ENCODE measurements around the gene GPR132.
A peak's percentile ranks its signal among the peaks of the same experiment; 100 is the strongest.
"Not testable (repeated sequence)": the region's sequence is repeated elsewhere in the genome, so short reads cannot be mapped to it uniquely, and the experiment has no call there.

GPR132 gene, protein sequence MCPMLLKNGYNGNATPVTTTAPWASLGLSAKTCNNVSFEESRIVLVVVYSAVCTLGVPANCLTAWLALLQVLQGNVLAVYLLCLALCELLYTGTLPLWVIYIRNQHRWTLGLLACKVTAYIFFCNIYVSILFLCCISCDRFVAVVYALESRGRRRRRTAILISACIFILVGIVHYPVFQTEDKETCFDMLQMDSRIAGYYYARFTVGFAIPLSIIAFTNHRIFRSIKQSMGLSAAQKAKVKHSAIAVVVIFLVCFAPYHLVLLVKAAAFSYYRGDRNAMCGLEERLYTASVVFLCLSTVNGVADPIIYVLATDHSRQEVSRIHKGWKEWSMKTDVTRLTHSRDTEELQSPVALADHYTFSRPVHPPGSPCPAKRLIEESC

DNA sequence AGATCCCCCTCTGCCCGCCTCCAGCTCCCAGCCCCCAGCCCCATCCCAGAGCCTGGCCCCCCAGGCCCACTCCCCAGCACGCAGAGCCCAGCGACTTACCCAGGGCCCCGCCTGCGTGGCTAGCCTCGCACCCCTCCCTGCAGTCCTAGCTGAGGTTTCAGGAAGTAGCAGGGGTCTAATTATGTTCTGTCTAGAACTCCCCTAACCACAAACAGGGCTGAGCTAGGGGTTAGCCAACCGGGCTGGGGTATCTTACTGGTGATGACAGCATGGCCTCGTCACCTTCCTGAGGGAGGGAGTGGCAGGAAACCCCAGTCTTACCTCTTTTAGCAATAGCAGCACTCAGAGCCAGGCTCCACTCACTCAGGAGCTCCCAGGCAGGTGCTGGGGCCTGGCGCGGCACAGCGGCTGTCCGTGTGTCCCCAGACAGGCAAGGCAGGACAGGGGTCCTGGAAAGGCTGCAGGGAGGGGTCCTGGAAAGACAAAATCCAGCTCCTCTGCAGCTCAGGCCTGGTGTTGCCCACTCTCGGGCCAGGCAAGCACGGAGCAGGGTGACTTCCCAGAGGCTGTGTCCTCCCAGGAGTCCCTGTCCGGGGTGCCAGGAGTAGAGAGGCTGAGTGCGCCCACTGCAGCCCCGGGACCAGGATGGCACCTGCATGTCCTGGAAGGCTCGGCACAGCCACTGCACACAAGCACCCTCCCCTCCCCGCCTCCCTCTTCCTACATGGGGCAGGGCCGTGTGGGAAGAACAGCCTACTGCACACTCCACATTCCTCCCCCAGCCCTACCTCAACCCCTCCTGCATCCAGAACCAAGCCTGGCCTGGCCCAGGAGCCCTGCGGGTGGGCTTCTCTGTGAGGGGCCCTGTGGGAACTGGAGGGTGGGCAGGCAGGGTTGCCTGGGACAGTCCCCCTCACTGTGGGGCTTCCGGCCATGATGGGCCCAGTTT, at the start of gene GPR132:
TSS of gene GPR132 (minus strand) at position 151 of the 949 bp plus-strand sequence. CDS start 10,010 bp downstream, outside the sequence.
- DNase-seq = peak in 5 of 56 donors; percentile 8 to 45 (median 28)

DNA sequence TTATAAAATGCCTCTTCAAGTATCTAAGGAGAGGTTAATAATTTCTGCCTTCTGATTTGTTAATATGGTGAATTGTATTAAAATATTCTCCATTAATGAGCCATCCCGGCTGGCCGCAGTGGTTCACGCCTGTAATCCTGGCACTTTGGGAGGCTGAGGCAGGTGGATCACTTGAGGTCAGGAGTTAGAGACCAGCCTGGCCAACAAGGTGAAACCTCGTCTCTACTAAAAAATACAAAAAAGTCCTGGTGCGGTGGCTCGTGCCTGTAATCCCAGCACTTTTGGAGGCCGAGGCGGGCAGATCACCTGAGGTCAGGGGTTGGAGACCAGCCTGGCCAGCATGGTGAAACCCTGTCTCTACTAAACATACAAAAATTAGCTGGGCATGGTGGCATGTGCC, 44.0 kb upstream of the GPR132 start:
- not testable (repeated sequence) for DNase-seq

DNA sequence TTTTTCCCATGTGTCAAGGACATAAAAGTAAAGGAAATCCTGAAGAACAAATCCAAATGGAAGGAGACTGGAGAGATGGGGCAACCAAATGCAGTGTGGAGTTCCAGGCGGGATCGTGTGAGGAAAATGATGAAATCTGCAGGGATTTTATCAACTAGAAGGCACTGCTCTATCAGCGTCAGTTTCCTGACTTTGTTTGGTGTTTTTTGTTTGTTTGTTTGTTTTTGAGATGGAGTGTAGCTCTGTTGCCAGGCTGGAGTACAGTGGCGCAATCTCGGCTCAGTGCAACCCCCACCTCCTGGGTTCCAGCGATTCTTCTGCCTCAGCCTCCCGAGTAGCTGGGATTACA, 43.3 kb upstream of the GPR132 start:
- no peak for DNase-seq

DNA sequence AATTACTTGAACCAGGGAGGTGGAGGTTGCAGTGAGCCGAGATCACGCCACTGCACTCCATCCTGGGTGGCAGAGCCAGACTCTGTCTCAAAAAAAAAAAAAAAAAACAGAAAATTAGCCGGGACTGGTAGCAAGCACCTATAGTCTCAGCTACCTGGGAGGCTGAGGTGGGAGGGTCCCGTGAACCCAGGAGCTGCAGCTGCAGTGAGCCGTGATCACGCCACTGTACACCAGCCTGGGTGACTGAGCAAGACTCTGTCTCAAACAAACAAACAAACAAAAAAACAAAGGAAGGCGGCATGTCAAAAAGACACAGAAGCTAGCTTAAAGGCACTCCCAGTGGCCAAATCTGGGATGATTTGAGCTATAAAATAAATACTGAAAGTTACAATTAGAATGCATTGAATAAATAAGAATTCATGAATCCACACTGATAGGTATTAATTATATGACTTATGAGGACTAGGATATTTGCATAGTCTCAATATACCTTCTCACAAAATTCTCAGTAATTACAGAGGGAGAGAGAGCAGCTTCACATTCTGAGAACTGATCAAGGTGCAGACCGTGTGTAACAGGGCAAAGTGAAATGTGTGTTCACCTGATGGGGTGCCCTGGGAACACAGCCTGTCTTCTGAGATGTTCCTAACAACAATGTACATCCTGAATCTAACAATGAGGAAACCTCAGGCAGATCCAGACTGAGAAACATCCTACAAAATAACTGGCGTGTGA, 42.7 kb upstream of the GPR132 start:
- no peak for DNase-seq

DNA sequence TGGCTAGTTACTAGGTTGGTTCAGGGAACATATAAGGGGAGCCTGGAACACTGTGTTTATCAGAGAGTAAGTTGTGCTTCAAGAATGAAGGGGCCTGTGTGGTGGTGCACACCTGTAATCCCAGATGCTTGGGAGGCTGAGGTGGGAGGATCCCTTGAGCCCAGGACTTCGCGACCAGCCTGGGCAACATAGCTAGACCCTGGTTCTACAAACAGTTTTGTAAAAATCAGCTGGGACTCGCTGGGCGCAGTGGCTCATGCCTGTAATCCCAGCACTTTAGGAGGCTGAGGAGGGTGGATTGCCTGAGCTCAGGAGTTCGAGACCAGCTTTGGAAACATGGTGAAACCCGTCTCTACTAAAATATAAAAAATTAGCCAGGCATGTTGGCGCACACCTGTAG, 42.1 kb upstream of the GPR132 start:
- DNase-seq = no peak

DNA sequence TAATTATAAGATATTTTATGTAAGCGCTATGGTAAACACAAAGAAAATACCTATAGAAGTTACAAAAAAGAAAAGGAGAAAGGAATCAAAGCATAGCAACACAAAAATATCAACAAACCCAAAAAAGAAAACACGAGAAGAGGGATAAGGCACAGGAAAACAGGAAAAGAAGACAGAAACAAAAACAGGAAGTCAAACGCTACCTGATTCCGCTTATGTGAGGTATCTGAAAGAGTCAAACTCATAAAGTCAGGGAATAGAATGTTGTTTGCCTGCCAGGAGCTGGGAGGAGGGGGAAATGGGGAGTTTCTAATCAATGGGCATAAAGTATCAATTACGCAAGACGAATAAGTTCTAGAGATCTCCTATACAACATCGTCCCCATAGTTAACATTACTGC, 39.9 kb upstream of the GPR132 start:
- no peak for DNase-seq

DNA sequence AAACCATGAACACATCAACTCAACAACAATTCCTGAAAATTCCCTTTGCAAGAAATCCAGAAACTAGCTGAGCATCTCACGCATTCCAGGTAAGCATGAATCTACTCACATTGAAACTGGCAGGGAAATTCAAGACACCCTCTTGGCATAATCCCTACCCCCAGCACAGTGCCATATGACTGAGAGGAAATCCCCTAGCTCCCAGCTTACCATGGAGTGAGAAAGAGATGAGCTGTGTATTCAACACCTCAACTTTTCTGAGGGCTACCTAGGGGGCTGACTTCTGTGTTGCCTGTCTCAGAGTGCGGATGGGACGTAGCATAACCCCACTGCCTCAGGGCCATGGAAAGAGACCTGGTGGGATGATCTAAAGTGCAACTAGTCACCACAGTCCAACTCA, 37.7 kb upstream of the GPR132 start:
- no peak for DNase-seq

DNA sequence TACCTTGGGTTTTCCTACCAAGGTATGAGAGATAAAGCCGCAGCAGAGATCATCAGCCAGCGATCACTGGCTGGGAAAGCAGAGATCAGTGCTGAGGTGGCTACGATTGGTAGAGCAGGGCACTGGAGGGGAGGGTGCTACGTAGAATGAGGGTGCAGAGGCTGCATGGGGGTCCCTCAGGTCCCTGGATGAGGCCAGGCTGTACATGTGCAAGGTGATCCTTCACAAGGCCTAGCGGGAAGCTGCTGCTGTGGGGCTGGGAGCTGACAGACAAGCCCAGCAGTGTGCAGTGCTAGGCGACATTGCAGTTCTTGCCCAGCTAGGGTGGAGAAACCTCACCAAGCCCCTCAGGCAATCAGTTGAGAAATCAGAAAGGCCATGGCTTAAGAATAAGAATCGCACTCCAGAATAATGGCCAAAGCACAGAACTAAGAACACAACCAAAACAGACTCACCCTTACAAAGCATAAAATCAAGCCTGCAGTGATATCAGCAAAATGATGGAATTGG, 37.2 kb upstream of the GPR132 start:
- DNase-seq = no peak

DNA sequence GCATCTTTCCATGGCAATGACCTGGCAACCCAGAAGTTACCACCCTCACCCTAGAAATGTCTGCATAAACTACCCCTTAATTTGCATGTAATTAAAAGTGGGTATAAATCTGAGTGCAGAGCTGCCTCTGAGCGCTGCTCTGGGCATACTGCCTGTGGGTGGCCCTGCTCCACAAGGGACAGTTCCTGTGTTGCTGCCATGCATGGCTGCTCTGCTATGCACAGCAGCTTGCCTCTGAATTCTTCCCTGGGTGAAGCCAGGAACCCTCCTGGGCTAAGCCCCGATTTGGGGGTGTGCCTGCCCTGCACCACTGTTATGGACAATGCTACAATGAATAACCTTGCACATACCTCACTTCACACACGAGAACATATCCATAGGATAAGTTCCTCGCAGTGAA, 35.7 kb upstream of the GPR132 start:
- no peak for DNase-seq

DNA sequence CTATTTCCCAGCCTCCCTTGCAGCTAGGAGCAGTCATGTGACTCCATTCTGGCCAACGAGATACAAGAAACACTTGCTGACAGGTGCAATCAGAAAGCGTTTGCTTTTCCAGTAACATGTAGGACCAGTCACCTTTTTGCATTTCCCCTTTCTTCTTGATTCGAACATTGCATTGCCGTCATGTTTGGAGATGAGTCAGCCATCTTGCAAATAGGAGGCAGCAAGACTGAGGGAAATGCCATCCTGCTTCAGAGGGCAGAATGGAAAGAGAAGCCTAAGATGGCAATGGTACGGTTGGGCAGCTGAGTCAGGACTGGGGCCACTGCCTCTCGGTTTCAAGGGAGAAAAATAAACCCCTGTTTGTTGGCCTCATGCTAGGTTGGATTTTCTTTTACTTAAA, 34.5 kb upstream of the GPR132 start:
- no peak for DNase-seq

DNA sequence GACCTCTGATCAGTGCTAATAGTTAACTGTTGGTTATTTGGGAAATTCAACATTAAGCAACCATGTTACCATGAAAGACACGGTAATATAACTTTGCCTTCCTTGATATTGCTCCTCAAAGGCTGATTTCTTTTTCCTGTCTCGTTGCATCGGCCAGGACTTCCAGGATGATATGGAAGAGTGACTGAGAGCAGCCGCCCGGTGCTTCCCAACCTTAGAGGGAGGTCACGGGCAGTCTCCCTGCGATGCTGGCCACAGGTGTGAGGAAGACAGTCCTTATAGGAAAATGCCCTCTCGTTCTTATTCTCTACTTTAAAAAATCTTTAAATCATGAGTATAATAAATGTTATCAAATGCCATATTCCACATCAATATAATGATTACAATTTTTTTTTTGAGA, 33.1 kb upstream of the GPR132 start:
- no peak for DNase-seq

DNA sequence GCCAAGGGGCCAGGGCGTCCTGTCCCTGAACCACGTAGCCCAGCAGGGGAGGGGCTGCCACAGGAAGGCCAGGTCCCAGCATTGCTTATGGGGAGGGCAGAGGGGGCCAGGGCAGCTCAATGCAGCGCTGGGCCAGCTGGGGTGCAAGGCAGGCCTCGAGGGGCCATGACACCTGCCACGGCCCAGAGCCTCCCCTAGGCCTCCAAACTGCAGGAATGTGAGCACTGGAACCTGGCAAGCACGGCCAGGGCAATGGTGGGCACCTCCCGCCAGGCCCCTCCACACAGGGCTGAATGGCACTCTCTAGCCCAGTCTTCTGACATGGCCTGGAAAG, 32.5 kb upstream of the GPR132 start:
- no peak for DNase-seq

DNA sequence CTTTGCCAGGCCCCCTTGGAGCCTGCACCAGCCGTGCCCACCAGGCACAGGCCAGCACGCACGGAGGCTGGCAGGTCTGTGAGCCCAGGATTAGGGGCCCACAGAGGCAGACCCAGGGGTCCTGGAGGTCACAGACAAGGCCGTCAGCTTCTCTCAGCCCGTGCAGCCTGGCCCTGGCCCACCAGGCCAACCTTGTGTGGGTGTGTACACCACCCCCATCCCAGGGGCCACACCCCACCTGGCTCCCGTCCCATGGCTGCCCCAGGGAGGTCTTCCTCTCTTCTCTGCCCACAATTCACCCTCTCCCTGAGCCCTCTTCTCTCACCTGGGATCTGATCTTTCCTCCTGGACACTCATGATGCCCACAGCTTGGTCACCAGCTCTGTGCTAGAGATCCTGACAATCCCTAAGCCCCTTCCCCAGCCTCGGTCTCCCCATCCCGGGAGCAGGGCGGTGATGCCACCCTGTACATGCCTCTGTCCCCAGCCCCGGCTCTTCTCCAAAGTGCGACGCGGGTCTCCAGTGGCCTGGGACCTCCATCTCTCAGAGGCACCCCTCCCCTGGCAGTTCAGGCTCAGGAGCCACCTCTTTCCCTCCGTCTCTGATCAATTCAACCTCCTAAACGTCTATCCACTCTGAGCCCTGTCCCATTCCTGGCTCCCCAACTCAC, 31.1 kb upstream of the GPR132 start:
- no peak for DNase-seq

DNA sequence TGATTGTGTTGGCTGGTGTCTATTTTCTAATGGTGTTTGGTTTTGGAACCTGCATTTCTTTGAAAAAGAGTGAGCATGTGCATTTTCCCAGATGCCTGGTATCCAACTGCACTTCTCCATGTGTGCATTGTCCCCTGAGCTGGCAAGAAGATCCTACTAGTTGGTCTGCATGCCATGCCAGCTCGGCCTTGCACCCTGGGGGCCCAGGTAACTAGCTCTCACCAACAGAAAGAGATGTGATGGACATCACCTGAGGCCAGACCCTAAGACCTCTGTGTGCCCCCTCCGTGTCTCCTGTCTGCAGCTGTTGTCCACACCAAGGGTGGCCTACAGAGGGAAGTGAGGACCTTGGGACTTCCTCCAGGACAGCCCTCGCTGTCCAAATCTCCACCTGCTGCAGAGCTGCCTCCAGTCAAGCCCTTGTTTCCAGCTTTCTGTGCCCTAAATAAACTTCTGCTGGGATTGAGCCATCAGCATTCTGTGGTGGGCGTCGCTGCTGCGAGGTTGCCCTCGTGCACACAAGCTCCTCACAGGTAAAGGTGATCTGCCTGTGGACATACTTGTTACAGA, 30.1 kb upstream of the GPR132 start:
- DNase-seq = no peak

DNA sequence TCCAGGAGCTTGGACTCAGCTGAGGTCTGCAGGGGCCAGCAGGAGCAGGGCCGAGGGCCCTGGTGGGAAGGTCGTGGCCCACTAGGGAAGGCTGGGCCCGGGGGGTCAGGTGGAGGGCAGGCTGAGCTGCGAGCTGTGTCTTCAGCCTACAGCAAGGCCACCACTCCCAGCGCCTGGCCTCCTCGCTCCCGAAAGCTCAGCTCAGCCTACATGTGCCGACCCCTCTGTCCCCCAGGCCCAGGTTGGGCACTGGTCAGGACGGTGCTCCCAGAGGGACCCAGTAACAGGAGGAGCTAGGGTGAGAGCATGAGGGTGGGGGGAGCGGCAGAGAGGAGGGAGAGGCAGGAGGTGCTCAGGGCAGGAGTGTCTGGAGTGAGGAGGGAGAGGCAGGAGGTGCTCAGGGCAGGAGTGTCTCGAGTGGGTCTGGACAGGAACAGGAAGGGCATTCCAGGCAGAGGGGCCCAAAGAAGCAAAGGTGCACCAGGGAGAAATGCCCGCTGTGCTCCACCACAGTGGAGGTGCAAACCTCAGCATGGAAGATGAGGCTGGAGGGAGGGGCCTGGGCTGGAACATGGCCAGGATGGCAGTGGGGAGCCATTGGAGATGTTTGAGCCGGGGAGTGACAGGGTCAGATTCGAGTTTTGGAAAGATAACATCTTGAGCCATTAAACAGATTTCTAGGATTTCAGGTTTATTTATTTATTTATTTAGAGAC, 29.1 kb upstream of the GPR132 start:
- no peak for DNase-seq

DNA sequence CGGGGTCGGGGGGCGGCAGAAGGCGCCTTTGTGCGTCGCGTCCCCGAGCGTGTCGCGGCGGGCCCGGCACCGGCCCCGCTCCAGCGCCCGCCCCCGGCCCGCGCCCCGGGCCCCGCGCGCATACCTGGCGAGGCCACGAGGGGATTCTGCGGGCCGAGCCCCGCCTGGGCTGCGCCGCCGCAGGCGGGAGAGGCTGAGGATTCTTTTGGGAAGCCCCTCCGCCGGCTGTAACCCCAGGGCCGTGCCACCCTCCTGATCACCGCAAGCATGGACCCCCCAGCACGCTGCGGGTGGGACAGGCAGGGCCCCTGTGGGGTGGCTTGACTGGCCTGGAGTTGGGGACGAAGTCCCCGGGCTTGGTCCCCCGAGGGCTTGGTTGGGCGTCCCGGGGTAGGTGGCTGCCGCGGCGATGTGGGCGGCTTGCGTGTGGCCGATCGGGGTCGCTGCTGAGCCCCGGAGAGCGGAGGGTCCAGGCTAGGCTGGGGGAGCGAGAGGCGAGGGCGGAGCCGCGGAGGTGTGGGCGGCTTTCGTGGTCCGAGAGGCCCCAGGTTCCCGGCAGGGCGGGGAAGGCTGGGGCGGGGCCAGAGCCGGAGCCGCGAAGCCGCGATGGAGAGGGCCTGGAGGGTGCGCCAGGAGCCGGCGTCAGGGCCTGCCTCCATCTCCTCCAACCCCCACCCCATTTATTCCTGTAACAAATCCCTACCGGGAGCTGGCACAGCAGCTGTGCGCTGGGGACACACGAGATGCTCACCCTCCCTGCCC, 28.4 kb upstream of the GPR132 start:
- DNase-seq = peak in 4 of 56 donors; percentile 32 to 44 (median 36)

DNA sequence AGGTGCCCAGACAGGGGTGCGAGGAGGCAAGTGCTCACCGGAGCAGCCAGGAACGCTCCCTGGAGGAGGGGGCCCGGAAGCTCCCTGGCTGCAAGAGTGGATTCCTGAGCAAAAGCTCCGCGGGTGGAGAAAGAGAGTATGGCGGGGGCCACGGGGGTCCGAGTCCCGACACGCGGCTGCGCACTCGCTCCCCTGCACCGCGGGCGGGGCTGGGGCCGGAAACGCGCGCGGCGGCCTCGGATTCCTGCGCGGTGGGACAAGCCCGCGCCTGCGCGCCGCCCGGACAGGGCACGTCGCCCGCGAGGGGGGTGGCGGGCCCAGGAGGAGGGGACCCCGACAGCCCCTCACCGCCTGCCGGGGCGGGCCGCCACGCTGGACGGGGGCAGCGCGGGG, 27.8 kb upstream of the GPR132 start:
- DNase-seq = peak in 3 of 56 donors; percentile 22 to 59 (median 40)

DNA sequence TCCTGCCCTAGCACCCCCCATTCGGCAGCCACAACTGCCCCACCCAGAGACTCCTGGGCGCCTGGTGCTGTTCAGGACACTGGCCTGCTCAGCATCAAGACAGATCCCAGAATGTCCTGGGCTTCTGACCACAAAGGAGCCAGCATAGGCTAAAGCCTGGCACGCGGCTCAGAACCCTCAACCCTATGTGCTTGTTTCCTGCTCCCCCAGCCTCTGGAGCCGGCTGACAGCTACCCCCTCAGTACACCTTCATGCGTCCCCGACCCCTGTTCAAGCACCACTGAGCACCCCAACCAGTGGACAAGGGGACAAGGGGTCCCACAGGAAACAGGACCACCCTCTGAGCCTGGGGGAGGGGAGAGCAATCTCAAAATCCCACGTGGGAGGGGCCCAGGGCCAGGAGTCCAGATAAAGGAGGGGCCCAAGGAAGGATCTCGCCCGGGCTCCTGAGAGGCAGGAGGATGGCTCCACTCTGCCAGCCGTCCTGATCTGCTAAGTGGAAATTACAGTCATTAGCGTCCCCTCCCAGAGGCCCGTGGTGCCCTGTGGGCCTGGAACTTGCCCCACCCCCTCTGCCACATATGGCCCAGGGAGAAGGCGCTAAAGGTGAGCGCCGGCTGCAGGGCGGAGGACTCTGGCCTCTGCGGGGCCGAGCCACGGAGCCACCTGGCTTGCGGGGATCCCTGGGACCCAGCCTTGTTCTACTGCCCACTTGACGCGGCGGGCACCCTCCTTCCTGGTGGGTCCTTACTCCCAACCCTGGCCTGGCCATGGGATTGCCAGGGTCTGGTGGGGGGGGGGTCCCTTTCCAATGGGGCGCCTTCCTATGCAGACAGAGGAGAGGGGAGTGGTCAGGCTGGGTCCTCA, 27.2 kb upstream of the GPR132 start:
- DNase-seq = no peak

Data from amygdala (tissue), 56 donors.